ENCODE results near the gene IFNA6. TPM values are rescaled to one million over a fixed set of nuclear protein-coding genes. Genes with fewer than 3 reads are reported as not detected.
"Not testable (repeated sequence)": the region's sequence is repeated elsewhere in the genome, so short reads cannot be mapped to it uniquely, and the experiment has no call there.

Gene IFNA6
- total RNA-seq, 1 donor from 2014 or later = not detected

- TF ChIP-seq, protein P1, sequence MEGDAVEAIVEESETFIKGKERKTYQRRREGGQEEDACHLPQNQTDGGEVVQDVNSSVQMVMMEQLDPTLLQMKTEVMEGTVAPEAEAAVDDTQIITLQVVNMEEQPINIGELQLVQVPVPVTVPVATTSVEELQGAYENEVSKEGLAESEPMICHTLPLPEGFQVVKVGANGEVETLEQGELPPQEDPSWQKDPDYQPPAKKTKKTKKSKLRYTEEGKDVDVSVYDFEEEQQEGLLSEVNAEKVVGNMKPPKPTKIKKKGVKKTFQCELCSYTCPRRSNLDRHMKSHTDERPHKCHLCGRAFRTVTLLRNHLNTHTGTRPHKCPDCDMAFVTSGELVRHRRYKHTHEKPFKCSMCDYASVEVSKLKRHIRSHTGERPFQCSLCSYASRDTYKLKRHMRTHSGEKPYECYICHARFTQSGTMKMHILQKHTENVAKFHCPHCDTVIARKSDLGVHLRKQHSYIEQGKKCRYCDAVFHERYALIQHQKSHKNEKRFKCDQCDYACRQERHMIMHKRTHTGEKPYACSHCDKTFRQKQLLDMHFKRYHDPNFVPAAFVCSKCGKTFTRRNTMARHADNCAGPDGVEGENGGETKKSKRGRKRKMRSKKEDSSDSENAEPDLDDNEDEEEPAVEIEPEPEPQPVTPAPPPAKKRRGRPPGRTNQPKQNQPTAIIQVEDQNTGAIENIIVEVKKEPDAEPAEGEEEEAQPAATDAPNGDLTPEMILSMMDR (IDR thresholded peaks at IDR 0.05; ENCODE audit: partially characterized antibody, unreplicated experiment) = no peak
- Mint-ChIP-seq H3K4me3 (ENCODE audit: unreplicated experiment) (no peak within 1 kb of the TSS), H3K27me3 (ENCODE audit: unreplicated experiment) (no peaks in the 10 kb centered on the region), H3K27ac (ENCODE audit: unreplicated experiment) (no peak within 1 kb of the TSS), H3K4me1 (ENCODE audit: low read depth, unreplicated experiment) (no peaks in the 10 kb centered on the region), H3K36me3 (ENCODE audit: unreplicated experiment) (no peaks in the 10 kb centered on the region), H3K9me3 (ENCODE audit: unreplicated experiment) (no peaks in the 10 kb centered on the region)
- no peak for DNase-seq
These were observed 34.5 kb upstream of the IFNA6 start, which contains the start of gene IFNA2 for GRCh38 chr9:21385131-21385670. IFNA2 (minus strand) TSS chr9:21385398; CDS start chr9:21385329, 69 bp downstream.

DNA sequence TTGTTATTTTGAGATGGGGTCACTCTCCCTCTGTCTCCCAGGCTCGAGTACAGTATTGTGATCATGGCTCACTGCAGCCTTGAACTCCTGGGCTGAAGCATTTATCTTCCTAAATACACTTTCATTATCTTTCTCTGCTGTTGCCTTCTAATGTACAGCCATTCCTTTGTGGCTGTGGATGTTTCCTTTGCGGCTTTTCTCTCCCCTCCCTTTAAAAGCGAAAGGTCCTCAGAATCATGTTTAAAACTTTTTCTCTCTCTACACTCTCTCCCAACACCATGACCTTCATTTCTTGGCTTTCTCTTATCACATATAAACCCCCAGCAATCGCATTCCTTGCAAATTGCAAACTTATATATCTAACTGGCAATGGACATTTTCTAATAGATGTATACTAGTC, 32.9 kb upstream of the IFNA6 start:
- DNase-seq = no peak
- Mint-ChIP-seq H3K4me3 (ENCODE audit: unreplicated experiment) (no peak overlapping the region), H3K27me3 (ENCODE audit: unreplicated experiment) (no peaks in the 10 kb centered on the region), H3K4me1 (ENCODE audit: low read depth, unreplicated experiment) (no peaks in the 10 kb centered on the region), H3K36me3 (ENCODE audit: unreplicated experiment) (no peaks in the 10 kb centered on the region), H3K27ac (ENCODE audit: unreplicated experiment) (no peak overlapping the region), H3K9me3 (ENCODE audit: unreplicated experiment) (no peaks in the 10 kb centered on the region)
- TF ChIP-seq, protein P1 (IDR thresholded peaks at IDR 0.05; ENCODE audit: partially characterized antibody, unreplicated experiment) = no peak

DNA sequence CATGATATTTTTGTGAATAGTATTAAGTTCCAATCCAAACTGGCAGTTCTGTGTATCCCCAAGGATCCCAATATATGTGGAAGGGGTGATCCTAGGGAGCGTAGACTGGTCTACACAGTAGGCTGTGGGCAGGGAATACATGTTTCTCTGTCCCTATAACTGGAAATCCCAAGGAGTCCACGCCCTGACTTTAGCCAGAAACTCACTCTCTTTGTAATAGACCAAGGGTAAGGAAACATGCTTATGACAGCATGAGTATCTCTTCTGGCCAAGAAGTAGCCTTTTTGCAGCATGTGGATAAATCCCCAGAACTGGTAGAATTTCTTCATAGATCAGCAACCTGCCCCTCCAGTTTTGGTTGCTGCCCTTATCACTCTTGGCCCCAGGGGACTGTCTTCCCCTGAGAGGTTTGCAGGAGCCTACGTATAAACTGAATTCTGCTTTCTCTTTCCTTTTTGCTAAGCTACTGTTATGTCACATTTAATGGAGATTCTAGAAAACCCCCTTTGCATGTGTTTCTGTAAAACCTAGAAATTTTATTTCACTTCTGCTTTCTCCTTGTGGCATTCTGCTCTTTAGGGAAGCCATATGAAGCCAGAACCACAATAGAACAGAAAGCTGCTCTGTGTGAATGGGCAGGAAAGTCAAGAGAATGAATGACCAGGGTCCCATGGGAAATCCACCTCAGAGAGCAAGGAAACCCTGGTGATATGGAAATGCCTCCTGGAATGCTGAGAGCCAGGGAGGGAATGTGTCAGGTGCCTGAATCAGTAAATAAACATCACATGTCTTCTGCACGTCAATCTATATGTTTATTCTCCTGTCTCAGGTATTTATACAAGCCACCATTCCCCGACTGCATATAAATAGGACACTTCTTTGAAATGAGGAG, 31.0 kb upstream of the IFNA6 start:
- H3K4me1 Mint-ChIP-seq (ENCODE audit: low read depth, unreplicated experiment) = no peaks in the 10 kb centered on the region
- no peaks in the 10 kb centered on the region for H3K27me3 Mint-ChIP-seq (ENCODE audit: unreplicated experiment)
- no peak for DNase-seq
- H3K36me3 Mint-ChIP-seq (ENCODE audit: unreplicated experiment) = no peaks in the 10 kb centered on the region
- no peak overlapping the region for H3K27ac Mint-ChIP-seq (ENCODE audit: unreplicated experiment)
- TF ChIP-seq, protein P1 (IDR thresholded peaks at IDR 0.05; ENCODE audit: partially characterized antibody, unreplicated experiment) = no peak
- H3K4me3 Mint-ChIP-seq (ENCODE audit: unreplicated experiment) = no peak overlapping the region
- no peaks in the 10 kb centered on the region for H3K9me3 Mint-ChIP-seq (ENCODE audit: unreplicated experiment)

GRCh38 chr9:21371467-21371866, 20.8 kb upstream of the IFNA6 start:
- H3K4me1 Mint-ChIP-seq (ENCODE audit: low read depth, unreplicated experiment); H3K27ac Mint-ChIP-seq (ENCODE audit: unreplicated experiment); H3K36me3 Mint-ChIP-seq (ENCODE audit: unreplicated experiment); H3K4me3 Mint-ChIP-seq (ENCODE audit: unreplicated experiment); H3K9me3 Mint-ChIP-seq (ENCODE audit: unreplicated experiment); H3K27me3 Mint-ChIP-seq (ENCODE audit: unreplicated experiment); DNase-seq: not testable (repeated sequence)

- Mint-ChIP-seq H3K4me3 (ENCODE audit: unreplicated experiment) (no peak within 1 kb of the TSS), H3K27me3 (ENCODE audit: unreplicated experiment) (no peaks in the 10 kb centered on the region), H3K9me3 (ENCODE audit: unreplicated experiment) (no peaks in the 10 kb centered on the region), H3K36me3 (ENCODE audit: unreplicated experiment) (no peaks in the 10 kb centered on the region), H3K27ac (ENCODE audit: unreplicated experiment) (no peak within 1 kb of the TSS), H3K4me1 (ENCODE audit: low read depth, unreplicated experiment) (no peaks in the 10 kb centered on the region)
- TF ChIP-seq, protein P1 (IDR thresholded peaks at IDR 0.05; ENCODE audit: partially characterized antibody, unreplicated experiment) = no peak
- DNase-seq = no peak
These were observed 17.3 kb upstream of the IFNA6 start, which contains the start of gene IFNA13 for GRCh38 chr9:21367957-21368356. IFNA13 (minus strand) TSS chr9:21368057; CDS start chr9:21368010, 47 bp downstream.

GRCh38 chr9:21367169-21367568, 16.5 kb upstream of the IFNA6 start:
- H3K27ac Mint-ChIP-seq (ENCODE audit: unreplicated experiment); H3K27me3 Mint-ChIP-seq (ENCODE audit: unreplicated experiment); H3K9me3 Mint-ChIP-seq (ENCODE audit: unreplicated experiment); H3K4me1 Mint-ChIP-seq (ENCODE audit: low read depth, unreplicated experiment); H3K4me3 Mint-ChIP-seq (ENCODE audit: unreplicated experiment); H3K36me3 Mint-ChIP-seq (ENCODE audit: unreplicated experiment); DNase-seq: not testable (repeated sequence)

Data from glutamatergic neuron (in vitro differentiated cells).